ENCODE data around the gene MIX23. TPM values are rescaled to one million over a fixed set of nuclear protein-coding genes. Genes with fewer than 3 reads are reported as not detected.
A peak's percentile ranks its signal among the peaks of the same experiment; 100 is the strongest.

The MIX23 gene
- total RNA-seq, result 10 to 100 TPM in 2 of 4 donors, 1 to 10 TPM in 2; 6.1 to 19.3 (median 12.0) TPM

GRCh38 chr3:122382888-122383666 is at the start of gene MIX23:
TSS of gene MIX23 (minus strand) at chr3:122383231. CDS start at chr3:122383224, 7 bp downstream.
- H3K4me3 ChIP-seq (ENCODE audit: low read depth, poor library complexity, severe bottlenecking), result peak within 1 kb of the TSS; percentile 64
- 0 to 1% methylated on average over 31 of the region's 31 CpGs for WGBS, 2 donors
- peak; percentile 87 to 96 for DNase-seq (ENCODE audit: low spot score in 2 of 2)
- intact Hi-C loops (cut with DNase I; ENCODE audit: low total_unique reads), result no loop called here
- TF ChIP-seq CTCF (IDR thresholded peaks at IDR 0.05) (no peak), POLR2A (IDR thresholded peaks at IDR 0.05) (no peak)

DNA sequence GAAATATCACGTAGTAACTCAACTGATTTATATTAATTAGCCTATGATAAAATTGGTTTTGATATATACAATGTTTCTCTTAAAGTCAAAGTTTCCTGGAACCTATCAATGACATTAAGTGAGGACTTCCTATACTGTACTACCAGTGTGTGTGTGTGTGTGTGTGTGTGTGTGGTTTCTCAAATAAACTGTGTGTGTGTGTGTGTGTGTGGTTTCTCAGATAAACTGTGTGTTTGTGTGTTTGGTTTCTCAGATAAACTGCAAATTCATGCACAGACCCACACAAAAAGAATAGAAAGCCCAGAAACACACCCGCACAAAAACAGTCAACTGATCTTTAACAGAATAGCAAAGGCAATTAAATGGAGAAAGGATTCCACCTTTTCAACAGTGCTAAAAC is 47.3 kb upstream of the MIX23 start:
- no peak overlapping the region for H3K4me3 ChIP-seq (ENCODE audit: low read depth, poor library complexity, severe bottlenecking)
- 95 to 97% methylated on average over 2 of the region's 2 CpGs for WGBS, 2 donors
- intact Hi-C loops (cut with DNase I; ENCODE audit: low total_unique reads), result no loop called here
- no peak for TF ChIP-seq CTCF (IDR thresholded peaks at IDR 0.05)
- no peak for TF ChIP-seq POLR2A (IDR thresholded peaks at IDR 0.05)
- no peak for DNase-seq (ENCODE audit: low spot score in 2 of 2)

GRCh38 chr3:122427857-122428471 is 44.9 kb upstream of the MIX23 start:
- H3K4me3 ChIP-seq (ENCODE audit: low read depth, poor library complexity, severe bottlenecking), result no peak overlapping the region
- intact Hi-C loops (cut with DNase I; ENCODE audit: low total_unique reads), result no loop called here
- 75 to 81% methylated on average over 2 of the region's 2 CpGs for WGBS, 2 donors

GRCh38 chr3:122421836-122422235 is 38.8 kb upstream of the MIX23 start:
- H3K4me3 ChIP-seq (ENCODE audit: low read depth, poor library complexity, severe bottlenecking), result no peak overlapping the region
- intact Hi-C loops (cut with DNase I; ENCODE audit: low total_unique reads), result no loop called here
- 77 to 82% methylated on average over 2 of the region's 2 CpGs for WGBS, 2 donors
- no peak for DNase-seq (ENCODE audit: low spot score in 2 of 2)
- TF ChIP-seq CTCF (IDR thresholded peaks at IDR 0.05), result no peak
- no peak for TF ChIP-seq POLR2A (IDR thresholded peaks at IDR 0.05)

More at GRCh38 chr3:122427857-122428471, 44.9 kb upstream of the MIX23 start:
- TF ChIP-seq POLR2A (IDR thresholded peaks at IDR 0.05) (no peak), CTCF (IDR thresholded peaks at IDR 0.05) (no peak)
- DNase-seq (ENCODE audit: low spot score in 2 of 2), result no peak

- no peak for TF ChIP-seq CTCF (IDR thresholded peaks at IDR 0.05)
- TF ChIP-seq POLR2A (IDR thresholded peaks at IDR 0.05), result no peak
- DNase-seq (ENCODE audit: low spot score in 2 of 2), result no peak
- no peak overlapping the region for H3K4me3 ChIP-seq (ENCODE audit: low read depth, poor library complexity, severe bottlenecking)
- 60 to 67% methylated on average over 4 of the region's 4 CpGs for WGBS, 2 donors
- intact Hi-C loops (cut with DNase I; ENCODE audit: low total_unique reads), result no loop called here
These were observed 38.1 kb upstream of the MIX23 start for GRCh38 chr3:122421101-122421500.
